ENCODE data around the gene SIDT1.

Gene SIDT1

GRCh38 chr3:113556946-113557335 is 24.6 kb downstream of the SIDT1 start:
- no peak for DNase-seq (ENCODE audit: low read depth in 1 of 2, low spot score in 1 of 2)
- no peak overlapping the region for H3K4me3 ChIP-seq (replicated peaks; ENCODE audit: insufficient read depth, low read length)
- no peaks in the 10 kb centered on the region for H3K27me3 ChIP-seq (ENCODE audit: insufficient read depth, poor library complexity, severe bottlenecking)
- no peak overlapping the region for H3K27ac ChIP-seq (replicated peaks)
- TF ChIP-seq SPI1 (IDR thresholded peaks at IDR 0.05; ENCODE audit: borderline replicate concordance, low read depth) (no peak), POLR2AphosphoS5 (IDR thresholded peaks at IDR 0.05; ENCODE audit: low read depth) (no peak), REST (IDR thresholded peaks at IDR 0.05; ENCODE audit: insufficient replicate concordance, low read depth) (no peak), GABPA (IDR thresholded peaks at IDR 0.05; ENCODE audit: low read depth) (no peak), CTCF (IDR thresholded peaks at IDR 0.05; ENCODE audit: insufficient read depth, low read length) (no peak)

GRCh38 chr3:113557374-113557773 is 25.0 kb downstream of the SIDT1 start:
- H3K4me3 ChIP-seq (replicated peaks; ENCODE audit: insufficient read depth, low read length), result no peak overlapping the region
- TF ChIP-seq REST (IDR thresholded peaks at IDR 0.05; ENCODE audit: insufficient replicate concordance, low read depth), result no peak
- no peak for TF ChIP-seq POLR2AphosphoS5 (IDR thresholded peaks at IDR 0.05; ENCODE audit: low read depth)
- no peak for TF ChIP-seq SPI1 (IDR thresholded peaks at IDR 0.05; ENCODE audit: borderline replicate concordance, low read depth)
- no peak for TF ChIP-seq GABPA (IDR thresholded peaks at IDR 0.05; ENCODE audit: low read depth)
- no peak for TF ChIP-seq CTCF (IDR thresholded peaks at IDR 0.05; ENCODE audit: insufficient read depth, low read length)
- H3K27me3 ChIP-seq (ENCODE audit: insufficient read depth, poor library complexity, severe bottlenecking), result no peaks in the 10 kb centered on the region
- H3K27ac ChIP-seq (replicated peaks), result no peak overlapping the region
- no peak for DNase-seq (ENCODE audit: low read depth in 1 of 2, low spot score in 1 of 2)

GRCh38 chr3:113559009-113559408 is 26.7 kb downstream of the SIDT1 start:
- peaks cover 3% of the 10 kb centered on the region for H3K27me3 ChIP-seq (ENCODE audit: insufficient read depth, poor library complexity, severe bottlenecking)
- H3K4me3 ChIP-seq (replicated peaks; ENCODE audit: insufficient read depth, low read length), result no peak overlapping the region
- no peak for DNase-seq (ENCODE audit: low read depth in 1 of 2, low spot score in 1 of 2)
- TF ChIP-seq CTCF (IDR thresholded peaks at IDR 0.05; ENCODE audit: insufficient read depth, low read length) (no peak), REST (IDR thresholded peaks at IDR 0.05; ENCODE audit: insufficient replicate concordance, low read depth) (no peak), POLR2AphosphoS5 (IDR thresholded peaks at IDR 0.05; ENCODE audit: low read depth) (no peak), GABPA (IDR thresholded peaks at IDR 0.05; ENCODE audit: low read depth) (no peak), SPI1 (IDR thresholded peaks at IDR 0.05; ENCODE audit: borderline replicate concordance, low read depth) (no peak)
- H3K27ac ChIP-seq (replicated peaks), result no peak overlapping the region

Data from HL-60 (cell line).